Caco-2 (cell line): ENCODE results near the gene TMEM201. TPM values are rescaled to one million over a fixed set of nuclear protein-coding genes. Genes with fewer than 3 reads are reported as not detected.

Experiments used
- BruUV-seq: library from RNA; stranded (reverse); fragments of 400-500 nt; replicated peaks from 2 replicates; lab custom pipeline; 2021; lab: Mats Ljungman, UMichigan
- CTCF ChIA-PET: fragments of 300-600 bp; sonication (Branson Sonifier 250); formaldehyde crosslinking; loops from one replicate; lab custom pipeline; 2022; ENCODE audit warnings: antibody characterized with exemption; lab: Charles Lee
- POLR2A ChIA-PET: fragments of 300-600 bp; sonication (Branson Sonifier 250); formaldehyde crosslinking; loops from one replicate; lab custom pipeline; 2022; ENCODE audit warnings: antibody characterized with exemption; lab: Charles Lee
- DNase-seq, 2 experiments: peaks; one replicate each; pipeline versions ENCODE4 v3.0.0 to v3.0.0-alpha.2; 2020 to 2022
- H3K27me3 ChIP-seq: replicated peaks from 2 replicates; pipeline ENCODE4 v1.6.0; 2011; ENCODE audit warnings: low read length; ENCODE audit not compliant: control insufficient read depth, insufficient read depth
- H3K36me3 ChIP-seq: 2 replicates; pipeline ENCODE4 v1.5.1; 2011; ENCODE audit warnings: low read length; ENCODE audit not compliant: control insufficient read depth, insufficient read depth
- H3K4me1 ChIP-seq: fragments of 250-450 bp; sonication (Bioruptor Pico); 2 replicates; pipeline ENCODE4 v1.5.1; 2020; ENCODE audit warnings: mild to moderate bottlenecking
- H3K4me3 ChIP-seq: 2 replicates; pipeline ENCODE4 v1.5.1; 2011; ENCODE audit warnings: low read depth, mild to moderate bottlenecking, control low read depth, low read length
- H3K9me3 ChIP-seq: fragments of 250-450 bp; sonication (Bioruptor Pico); 2 replicates; pipeline ENCODE4 v1.5.1; 2020; ENCODE audit warnings: mild to moderate bottlenecking, moderate library complexity
- H3K27ac Mint-ChIP-seq: one replicate; pipeline ENCODE4 v1.8.0; 2022; ENCODE audit warnings: mixed read lengths; ENCODE audit not compliant: unreplicated experiment
- H3K27me3 Mint-ChIP-seq: one replicate; pipeline ENCODE4 v1.8.0; 2022; ENCODE audit warnings: mixed read lengths; ENCODE audit not compliant: insufficient read depth, unreplicated experiment
- H3K36me3 Mint-ChIP-seq: one replicate; pipeline ENCODE4 v1.8.0; 2022; ENCODE audit warnings: mild to moderate bottlenecking, mixed read lengths; ENCODE audit not compliant: insufficient read depth, unreplicated experiment
- H3K4me1 Mint-ChIP-seq: one replicate; pipeline ENCODE4 v1.8.0; 2022; ENCODE audit warnings: low read depth, mixed read lengths; ENCODE audit not compliant: unreplicated experiment
- H3K4me3 Mint-ChIP-seq: one replicate; pipeline ENCODE4 v1.8.0; 2022; ENCODE audit warnings: mild to moderate bottlenecking, moderate library complexity, mixed read lengths; ENCODE audit not compliant: unreplicated experiment
- H3K9me3 Mint-ChIP-seq: one replicate; pipeline ENCODE4 v1.8.0; 2022; ENCODE audit warnings: mixed read lengths; ENCODE audit not compliant: unreplicated experiment
- intact Hi-C: fragments of 100-400 bp; cut with micrococcal nuclease; formaldehyde crosslinking; loops from one replicate; pipeline ENCODE4 v1.10.0; 2022; ENCODE audit not compliant: unreplicated experiment
- total RNA-seq: library from RNA; stranded (reverse); gene quantifications from 2 replicates; pipeline ENCODE4 v1.2.3, GENCODE V29; 2022
- TF ChIP-seq, protein P1 (sequence below), 2 experiments: fragments of 200-600 bp in 1 of 2; IDR thresholded peaks; 1 replicate in 1 of 2; 2 replicates in 1 of 2; pipeline versions ENCODE4 v1.5.1 to v1.8.0; 2011 to 2022; ENCODE audit warnings: antibody characterized with exemption in 1 of 2, control low read depth in 1 of 2, inconsistent platforms in 1 of 2, low read depth in 1 of 2, low read length in 1 of 2, mild to moderate bottlenecking in 1 of 2, moderate library complexity in 1 of 2; ENCODE audit not compliant: insufficient read depth in 1 of 2, severe bottlenecking in 1 of 2, unreplicated experiment in 1 of 2

Gene TMEM201
- total RNA-seq, 1 experiment from 2014 or later: 27.2 TPM

DNA sequence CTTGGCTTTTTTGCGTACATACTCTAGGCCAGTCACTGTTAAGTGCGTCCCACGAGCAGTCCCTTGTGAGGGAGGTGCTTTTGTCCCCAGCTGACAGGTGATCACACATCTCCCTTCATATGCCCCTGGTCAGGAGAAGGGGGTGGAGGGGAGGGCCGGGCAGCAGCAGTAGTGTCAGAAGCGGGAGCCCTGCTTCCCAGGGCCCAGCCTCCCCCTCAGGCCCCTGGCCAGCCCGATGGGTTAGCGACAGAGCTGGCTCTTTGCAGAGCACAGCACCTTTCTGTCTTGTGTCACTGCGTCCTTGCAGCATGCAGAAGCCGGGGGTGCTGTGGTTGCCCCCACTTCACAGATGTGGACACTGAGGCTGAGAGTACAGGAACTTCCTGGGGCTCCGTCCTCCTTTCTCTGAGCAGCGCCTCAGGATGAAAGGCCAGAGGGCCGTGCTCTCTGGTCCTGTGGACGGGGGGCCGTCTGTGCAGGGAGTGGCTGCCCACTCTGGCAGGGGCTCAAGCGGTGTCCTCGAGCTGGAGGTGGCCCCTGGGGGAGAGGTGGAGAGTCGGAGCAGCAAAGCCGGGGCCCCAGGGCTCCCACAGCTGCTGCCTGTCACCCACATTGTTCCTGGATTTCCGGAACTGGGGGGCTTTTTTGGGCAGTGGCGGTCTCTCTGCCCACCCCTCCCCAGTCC is 5.9 kb downstream of the TMEM201 start:
- POLR2A ChIA-PET: no interaction called here
- CTCF ChIA-PET: no interaction called here

DNA sequence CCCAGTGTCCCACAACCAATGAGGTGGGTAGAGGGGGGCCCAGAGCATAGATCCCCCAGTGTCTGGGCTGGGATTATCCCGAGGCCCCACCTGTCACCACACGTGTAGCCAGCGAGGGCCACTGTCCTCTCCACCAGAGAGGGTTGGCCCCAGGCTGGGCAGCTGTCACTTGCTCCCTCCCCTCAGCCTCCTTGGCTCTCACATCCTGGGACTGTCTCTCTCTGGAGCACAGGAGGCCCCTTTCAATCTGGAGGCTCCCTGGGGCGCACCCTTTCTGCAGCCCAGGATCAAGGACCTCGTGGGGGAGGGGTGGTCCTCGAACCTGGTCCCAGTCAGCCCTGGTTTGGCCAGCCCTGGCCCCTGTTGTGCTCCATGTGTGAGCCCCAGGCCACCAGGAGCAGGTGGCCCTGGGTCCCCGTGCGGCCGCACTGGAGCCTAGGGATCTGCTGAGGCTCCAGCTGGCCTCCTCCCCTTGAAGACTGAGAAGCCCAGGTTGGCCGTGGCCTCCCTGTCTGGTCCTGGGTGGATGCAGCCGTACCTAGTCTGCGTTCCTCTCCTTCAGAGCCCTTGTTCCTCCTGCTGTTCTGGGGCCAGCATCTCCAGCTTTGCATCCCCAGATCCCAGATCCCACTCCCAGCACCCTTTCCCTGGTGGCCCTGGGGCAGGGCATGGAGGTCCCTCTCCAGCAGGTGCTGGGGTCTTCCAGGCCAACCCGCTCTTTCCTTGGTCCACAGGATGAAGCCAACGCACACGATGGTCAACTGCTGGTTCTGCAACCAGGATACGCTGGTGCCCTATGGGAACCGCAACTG is 6.7 kb downstream of the TMEM201 start:
- intact Hi-C loops: no loop called here
- Mint-ChIP-seq H3K36me3 (peaks cover 6% of the 10 kb centered on the region), H3K27ac (no peak overlapping the region), H3K9me3 (no peaks in the 10 kb centered on the region), H3K27me3 (no peaks in the 10 kb centered on the region), H3K4me1 (no peaks in the 10 kb centered on the region), H3K4me3 (no peak overlapping the region)
- Histone ChIP-seq H3K4me1 (no peaks in the 10 kb centered on the region; the same call in 1 of the 2 replicates), H3K9me3 (no peaks in the 10 kb centered on the region), H3K27me3 (no peaks in the 10 kb centered on the region), H3K36me3 (no peaks in the 10 kb centered on the region), H3K4me3 (no peak overlapping the region)
- TF ChIP-seq, protein P1, sequence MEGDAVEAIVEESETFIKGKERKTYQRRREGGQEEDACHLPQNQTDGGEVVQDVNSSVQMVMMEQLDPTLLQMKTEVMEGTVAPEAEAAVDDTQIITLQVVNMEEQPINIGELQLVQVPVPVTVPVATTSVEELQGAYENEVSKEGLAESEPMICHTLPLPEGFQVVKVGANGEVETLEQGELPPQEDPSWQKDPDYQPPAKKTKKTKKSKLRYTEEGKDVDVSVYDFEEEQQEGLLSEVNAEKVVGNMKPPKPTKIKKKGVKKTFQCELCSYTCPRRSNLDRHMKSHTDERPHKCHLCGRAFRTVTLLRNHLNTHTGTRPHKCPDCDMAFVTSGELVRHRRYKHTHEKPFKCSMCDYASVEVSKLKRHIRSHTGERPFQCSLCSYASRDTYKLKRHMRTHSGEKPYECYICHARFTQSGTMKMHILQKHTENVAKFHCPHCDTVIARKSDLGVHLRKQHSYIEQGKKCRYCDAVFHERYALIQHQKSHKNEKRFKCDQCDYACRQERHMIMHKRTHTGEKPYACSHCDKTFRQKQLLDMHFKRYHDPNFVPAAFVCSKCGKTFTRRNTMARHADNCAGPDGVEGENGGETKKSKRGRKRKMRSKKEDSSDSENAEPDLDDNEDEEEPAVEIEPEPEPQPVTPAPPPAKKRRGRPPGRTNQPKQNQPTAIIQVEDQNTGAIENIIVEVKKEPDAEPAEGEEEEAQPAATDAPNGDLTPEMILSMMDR (IDR thresholded peaks at IDR 0.05; ENCODE audit: insufficient read depth in 1 of 2, low read depth in 1 of 2, low read length in 1 of 2, severe bottlenecking in 1 of 2, unreplicated experiment in 1 of 2): no peak
- POLR2A ChIA-PET: no interaction called here
- DNase-seq: no peak
- CTCF ChIA-PET: no interaction called here
- no TSS peak for BruUV-seq

More for the DNA sequence above, 5.9 kb downstream of the TMEM201 start:
- Mint-ChIP-seq H3K4me3 (no peak overlapping the region), H3K4me1 (no peaks in the 10 kb centered on the region), H3K36me3 (peaks cover 12% of the 10 kb centered on the region), H3K27me3 (no peaks in the 10 kb centered on the region), H3K9me3 (no peaks in the 10 kb centered on the region), H3K27ac (no peak overlapping the region)
- no TSS peak for BruUV-seq
- Histone ChIP-seq H3K36me3 (no peaks in the 10 kb centered on the region), H3K27me3 (no peaks in the 10 kb centered on the region), H3K4me3 (no peak overlapping the region), H3K4me1 (peaks cover 7% of the 10 kb centered on the region; the same call in 1 of the 2 replicates), H3K9me3 (no peaks in the 10 kb centered on the region)
- intact Hi-C loops: no loop called here
- DNase-seq: no peak
- TF ChIP-seq, protein P1 (IDR thresholded peaks at IDR 0.05; ENCODE audit: insufficient read depth in 1 of 2, low read depth in 1 of 2, low read length in 1 of 2, severe bottlenecking in 1 of 2, unreplicated experiment in 1 of 2): no peak

DNA sequence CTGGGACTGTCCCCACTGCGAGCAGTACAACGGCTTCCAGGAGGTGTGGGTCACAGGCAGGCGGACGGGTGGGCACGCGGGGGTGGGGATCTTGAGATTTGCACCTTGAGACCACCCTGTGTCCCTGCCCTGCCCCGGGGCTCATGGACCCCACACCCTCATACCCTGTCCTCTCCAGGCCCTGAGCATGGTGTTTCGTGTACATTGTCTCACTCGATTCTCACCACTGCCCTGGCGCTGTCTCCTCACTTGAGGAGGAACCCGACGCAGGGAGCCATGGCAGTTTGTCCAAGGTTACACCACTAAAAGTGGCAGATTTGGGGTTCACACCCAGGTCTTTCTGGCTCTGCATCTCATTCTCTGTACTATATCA is 7.2 kb downstream of the TMEM201 start:
- no peaks in the 10 kb centered on the region for H3K9me3 ChIP-seq
- intact Hi-C loops: no loop called here
- no peaks in the 10 kb centered on the region for H3K27me3 ChIP-seq
- H3K4me3 Mint-ChIP-seq: no peak overlapping the region
- no peaks in the 10 kb centered on the region for H3K4me1 Mint-ChIP-seq
- CTCF ChIA-PET: no interaction called here
- H3K4me1 ChIP-seq: no peaks in the 10 kb centered on the region
- no peak for DNase-seq
- POLR2A ChIA-PET: no interaction called here
- peaks cover 10% of the 10 kb centered on the region for H3K36me3 Mint-ChIP-seq
- BruUV-seq: no TSS peak
- no peak overlapping the region for H3K4me3 ChIP-seq
- TF ChIP-seq, protein P1 (IDR thresholded peaks at IDR 0.05; ENCODE audit: insufficient read depth in 1 of 2, low read depth in 1 of 2, low read length in 1 of 2, severe bottlenecking in 1 of 2, unreplicated experiment in 1 of 2): no peak
- no peaks in the 10 kb centered on the region for H3K27me3 Mint-ChIP-seq
- no peaks in the 10 kb centered on the region for H3K36me3 ChIP-seq
- no peaks in the 10 kb centered on the region for H3K9me3 Mint-ChIP-seq
- H3K27ac Mint-ChIP-seq: no peak overlapping the region
